T-helper 1 cell treated with Interleukin-12 subunit alpha and Interleukin-12 subunit beta and Interleukin-4 antibody, amounts not matched to agents 30 μg/mL and 1 μg/mL, for 36 hours (primary cell): ENCODE data around the gene SDK2.

Experiments
- H3K27ac Mint-ChIP-seq: one replicate; pipeline ENCODE4 v1.8.0; 2021; ENCODE audit warnings: mild to moderate bottlenecking, mixed read lengths
- H3K27me3 Mint-ChIP-seq: one replicate; pipeline ENCODE4 v1.8.0; 2021; ENCODE audit warnings: low read depth, mixed read lengths
- H3K36me3 Mint-ChIP-seq: one replicate; pipeline ENCODE4 v1.8.0; 2021; ENCODE audit warnings: low read depth, mixed read lengths
- H3K4me1 Mint-ChIP-seq: one replicate; pipeline ENCODE4 v1.8.0; 2021; ENCODE audit warnings: low read depth, mixed read lengths
- H3K4me3 Mint-ChIP-seq: one replicate; pipeline ENCODE4 v1.8.0; 2021; ENCODE audit warnings: mild to moderate bottlenecking, moderate library complexity, mixed read lengths
- H3K9me3 Mint-ChIP-seq: one replicate; pipeline ENCODE4 v1.8.0; 2021; ENCODE audit warnings: mixed read lengths

SDK2 gene

DNA sequence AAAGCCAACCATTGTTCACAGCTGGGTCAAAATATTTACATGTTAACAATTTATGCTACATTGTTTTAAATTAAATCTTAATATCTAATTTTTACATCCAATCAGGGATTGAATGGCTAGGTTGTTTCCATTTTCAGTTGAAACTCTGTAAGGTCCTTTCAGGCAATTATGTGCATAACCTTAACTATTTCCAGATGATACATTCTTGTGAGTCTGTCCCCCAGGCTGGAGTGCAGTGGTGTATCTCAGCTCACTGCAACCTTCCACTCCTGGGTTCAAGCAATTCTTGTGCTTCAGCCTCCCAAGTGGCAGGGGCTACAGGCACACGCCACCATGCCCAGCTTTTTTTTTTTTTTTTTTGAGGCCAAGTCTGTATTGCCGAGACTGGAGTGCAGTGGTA is 342.9 kb downstream of the SDK2 start:
- H3K27ac Mint-ChIP-seq: no peak overlapping the region
- no peaks in the 10 kb centered on the region for H3K9me3 Mint-ChIP-seq
- peaks cover 3% of the 10 kb centered on the region for H3K4me1 Mint-ChIP-seq
- no peaks in the 10 kb centered on the region for H3K36me3 Mint-ChIP-seq
- peaks cover 7% of the 10 kb centered on the region for H3K27me3 Mint-ChIP-seq
- no peak overlapping the region for H3K4me3 Mint-ChIP-seq

DNA sequence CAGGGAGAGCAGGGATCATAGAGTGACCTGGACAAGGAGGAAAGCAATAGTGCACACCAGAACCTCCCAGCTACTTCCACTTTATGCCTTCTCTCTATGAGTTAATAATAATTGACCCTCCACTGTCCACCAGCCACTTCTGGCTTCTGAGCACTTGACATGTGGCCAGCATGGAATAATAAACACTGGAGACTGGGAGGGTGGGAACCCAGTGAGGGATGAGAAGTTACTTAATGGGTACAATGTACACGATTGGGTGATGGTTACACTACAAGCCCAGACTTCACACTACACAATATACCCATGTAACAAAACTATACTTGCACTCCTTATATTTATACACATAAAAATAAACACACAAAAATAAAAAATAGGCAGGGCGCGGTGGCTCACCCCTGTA is 343.9 kb downstream of the SDK2 start:
- H3K9me3 Mint-ChIP-seq: no peaks in the 10 kb centered on the region
- H3K4me1 Mint-ChIP-seq: peaks cover 3% of the 10 kb centered on the region
- H3K4me3 Mint-ChIP-seq: no peak overlapping the region
- H3K36me3 Mint-ChIP-seq: no peaks in the 10 kb centered on the region
- H3K27ac Mint-ChIP-seq: no peak overlapping the region
- H3K27me3 Mint-ChIP-seq: peaks cover 7% of the 10 kb centered on the region

DNA sequence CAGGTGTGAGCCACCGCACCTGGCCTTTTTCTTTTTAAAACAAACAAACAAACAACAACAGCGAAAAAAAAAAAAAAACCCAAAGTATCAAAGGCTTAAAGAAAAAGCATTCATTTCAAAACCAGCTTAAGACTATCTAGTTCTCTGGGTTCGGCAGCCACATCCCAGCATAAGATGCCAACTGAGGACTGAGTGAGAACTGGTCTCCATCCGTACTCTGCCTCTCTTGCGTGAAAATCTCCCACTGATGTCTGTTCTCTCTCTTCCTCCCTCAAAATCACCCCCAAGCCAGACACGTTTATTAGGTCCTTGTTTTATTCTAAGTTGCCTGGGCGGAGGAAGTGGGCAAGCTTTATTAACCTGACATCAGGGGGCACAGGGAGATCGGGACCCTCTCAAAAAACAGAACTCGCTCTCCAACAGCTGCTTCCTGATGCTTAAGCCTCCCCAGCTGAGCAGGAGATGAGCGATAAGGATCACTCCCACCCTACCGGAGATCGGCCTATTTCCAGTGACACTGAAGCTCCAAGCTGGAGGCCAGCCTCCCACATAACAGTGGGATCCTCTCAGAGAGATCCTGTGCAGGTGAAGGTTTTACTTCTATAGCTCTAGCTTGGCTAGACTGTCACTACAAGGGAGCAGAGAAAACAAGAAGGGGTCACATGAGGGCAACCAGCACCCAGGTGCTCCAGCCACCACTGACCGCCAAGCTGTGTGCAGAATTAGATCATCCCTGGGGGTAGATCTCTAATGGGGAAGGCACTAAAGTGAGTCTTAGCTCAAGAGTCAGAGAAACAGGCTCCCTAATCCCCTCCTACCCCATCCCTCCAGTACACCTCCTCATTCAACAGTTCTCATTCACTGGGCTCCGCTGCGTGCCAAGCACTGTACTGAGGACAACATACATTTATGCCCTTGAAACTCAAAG is 346.0 kb downstream of the SDK2 start:
- peaks cover 3% of the 10 kb centered on the region for H3K4me1 Mint-ChIP-seq

DNA sequence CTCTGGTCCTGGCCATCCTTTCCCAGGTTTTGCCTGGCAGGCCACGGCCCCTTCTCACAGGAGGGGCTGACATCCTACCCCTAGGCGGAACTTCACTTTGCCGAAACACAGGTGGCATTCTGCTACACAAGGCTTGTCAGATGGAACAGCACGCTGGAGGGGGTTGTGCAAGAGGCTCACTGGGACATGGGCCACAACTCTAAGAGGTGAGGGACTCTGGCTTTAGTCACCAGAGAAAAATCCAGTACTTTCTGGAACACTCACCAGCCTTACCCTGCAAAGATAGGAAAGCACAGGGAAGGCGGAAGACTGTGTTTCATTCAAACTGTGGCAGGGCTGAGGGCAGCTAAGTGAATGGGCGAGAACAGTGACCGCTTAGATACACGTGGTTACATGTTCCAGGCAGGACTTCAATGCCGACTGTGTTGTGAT is 350.7 kb downstream of the SDK2 start:
- Mint-ChIP-seq H3K4me1 (peaks cover 20% of the 10 kb centered on the region), H3K27ac (no peak overlapping the region), H3K36me3 (no peaks in the 10 kb centered on the region), H3K4me3 (no peak overlapping the region), H3K27me3 (peaks cover 7% of the 10 kb centered on the region), H3K9me3 (no peaks in the 10 kb centered on the region)

More for the DNA sequence above, 346.0 kb downstream of the SDK2 start:
- Mint-ChIP-seq H3K36me3 (no peaks in the 10 kb centered on the region), H3K27ac (no peak overlapping the region), H3K9me3 (no peaks in the 10 kb centered on the region), H3K4me3 (no peak overlapping the region), H3K27me3 (peaks cover 7% of the 10 kb centered on the region)

DNA sequence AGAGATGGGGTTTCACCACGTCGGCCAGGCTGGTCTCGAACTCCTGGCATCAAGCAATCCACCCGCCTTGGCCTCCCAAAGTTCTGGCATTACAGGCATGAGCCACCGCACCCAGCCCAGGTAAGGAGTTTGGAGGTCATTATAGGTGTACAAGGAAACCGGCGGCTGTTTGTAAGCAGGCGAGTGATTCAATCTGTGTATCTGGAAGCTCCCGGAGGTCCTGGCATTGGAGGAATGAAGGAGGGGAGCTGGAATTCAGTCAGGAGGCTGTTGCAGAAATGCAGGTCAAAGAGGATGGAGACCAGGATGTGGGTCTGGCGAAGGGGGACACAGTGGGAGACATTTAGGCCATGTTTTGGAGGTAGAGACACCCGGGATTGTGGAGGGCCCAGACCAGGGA is 351.2 kb downstream of the SDK2 start:
- Mint-ChIP-seq H3K4me1 (peaks cover 18% of the 10 kb centered on the region), H3K27me3 (peaks cover 2% of the 10 kb centered on the region), H3K36me3 (no peaks in the 10 kb centered on the region), H3K27ac (no peak overlapping the region), H3K9me3 (no peaks in the 10 kb centered on the region), H3K4me3 (no peak overlapping the region)

DNA sequence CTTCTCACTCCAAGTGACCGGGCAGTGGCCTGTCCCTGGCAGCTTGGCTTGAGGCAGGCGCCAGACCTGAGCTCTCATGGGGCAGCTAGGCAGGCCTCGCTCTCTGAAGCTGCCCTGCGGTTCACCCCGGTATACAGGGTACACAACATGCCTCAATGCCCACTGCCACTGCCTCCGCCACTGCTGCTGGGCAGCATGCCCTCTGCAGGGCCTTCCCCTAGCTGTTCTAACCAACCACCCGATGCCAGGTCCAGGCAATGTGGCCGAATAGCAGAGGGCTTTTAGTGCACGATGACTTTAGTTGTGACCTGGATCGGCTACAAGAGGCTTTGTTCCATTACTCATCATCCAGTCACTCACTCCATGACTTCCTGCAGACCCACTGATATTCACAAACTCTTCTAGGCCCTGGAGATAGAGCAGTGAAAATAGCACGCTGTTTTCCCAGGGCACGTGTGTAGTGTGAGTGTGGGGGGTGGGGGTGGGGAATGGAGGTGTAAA is 352.2 kb downstream of the SDK2 start:
- H3K9me3 Mint-ChIP-seq: no peaks in the 10 kb centered on the region
- no peaks in the 10 kb centered on the region for H3K36me3 Mint-ChIP-seq
- H3K27ac Mint-ChIP-seq: no peak overlapping the region
- H3K4me3 Mint-ChIP-seq: no peak overlapping the region
- H3K4me1 Mint-ChIP-seq: peaks cover 17% of the 10 kb centered on the region
- no peaks in the 10 kb centered on the region for H3K27me3 Mint-ChIP-seq

DNA sequence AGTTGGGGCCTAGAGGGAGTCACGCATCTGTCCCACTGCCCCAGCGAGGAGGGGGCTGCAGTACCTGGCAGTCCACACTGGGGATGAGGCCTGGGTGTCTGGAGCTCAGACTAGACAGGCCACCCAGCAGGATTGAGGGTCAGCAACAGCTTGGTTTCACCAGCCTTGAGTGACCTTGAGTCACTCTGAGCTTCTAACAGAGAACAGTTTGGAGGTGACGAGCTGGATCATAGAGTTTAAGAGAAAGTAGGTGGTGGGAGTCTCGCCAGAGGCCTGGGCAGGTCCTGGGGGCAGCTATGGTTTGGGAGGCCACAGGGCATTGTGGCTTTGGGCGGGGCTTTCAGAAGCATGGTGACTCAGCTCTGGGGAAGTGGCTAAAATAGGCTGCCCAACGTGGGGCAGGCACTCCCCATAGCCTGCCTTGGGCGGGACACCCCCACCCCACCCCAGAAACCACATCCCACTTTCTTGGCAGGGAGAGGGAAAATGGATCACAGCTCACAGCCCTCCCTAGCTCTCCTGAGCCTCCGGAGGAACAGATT is 352.9 kb downstream of the SDK2 start:
- peaks cover 17% of the 10 kb centered on the region for H3K4me1 Mint-ChIP-seq
- no peaks in the 10 kb centered on the region for H3K36me3 Mint-ChIP-seq
- H3K27ac Mint-ChIP-seq: no peak overlapping the region
- no peaks in the 10 kb centered on the region for H3K27me3 Mint-ChIP-seq
- H3K4me3 Mint-ChIP-seq: no peak overlapping the region
- no peaks in the 10 kb centered on the region for H3K9me3 Mint-ChIP-seq

DNA sequence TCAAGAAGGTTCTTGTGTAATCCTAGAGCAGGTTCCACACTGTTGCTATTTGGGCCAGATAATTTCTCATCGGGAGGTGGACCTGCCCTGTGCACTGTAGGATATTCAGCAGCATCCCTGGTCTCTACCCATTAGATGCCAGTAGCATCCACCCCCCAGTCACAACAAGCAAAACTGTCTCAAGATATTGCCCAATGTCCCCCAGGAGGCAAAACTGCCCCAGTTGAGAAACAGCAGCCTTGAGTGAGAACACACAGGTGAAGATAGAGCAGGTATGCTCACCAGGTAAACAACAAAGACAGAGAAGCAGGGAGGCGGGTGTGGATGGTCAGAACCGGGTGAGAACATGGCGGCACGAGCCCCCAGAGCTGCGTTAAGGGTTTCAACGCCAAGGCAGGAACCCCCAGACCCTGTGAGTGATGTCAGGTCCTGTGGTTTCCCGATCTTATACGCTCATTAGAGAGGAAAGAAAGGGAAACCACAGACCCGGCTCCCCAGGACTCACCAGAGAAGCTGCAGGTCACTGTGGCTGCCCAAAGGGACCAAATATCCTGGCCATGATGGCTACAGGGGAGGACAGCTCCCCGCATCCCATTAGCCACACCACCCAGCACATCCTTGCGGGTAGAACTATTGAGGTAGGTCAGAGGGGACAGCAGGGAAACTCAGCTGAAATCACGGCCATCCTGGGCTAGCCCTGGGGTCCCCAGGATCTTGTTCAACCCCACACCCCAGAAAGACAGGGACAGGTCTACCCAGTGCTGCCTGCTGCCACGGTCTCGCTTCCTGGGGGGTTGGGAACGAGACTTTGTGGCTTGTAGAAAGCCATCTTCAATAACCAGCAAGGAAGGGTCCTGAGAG is 353.6 kb downstream of the SDK2 start:
- Mint-ChIP-seq H3K36me3 (no peaks in the 10 kb centered on the region), H3K27ac (no peak overlapping the region), H3K27me3 (no peaks in the 10 kb centered on the region), H3K4me3 (no peak overlapping the region), H3K9me3 (no peaks in the 10 kb centered on the region), H3K4me1 (peaks cover 17% of the 10 kb centered on the region)

DNA sequence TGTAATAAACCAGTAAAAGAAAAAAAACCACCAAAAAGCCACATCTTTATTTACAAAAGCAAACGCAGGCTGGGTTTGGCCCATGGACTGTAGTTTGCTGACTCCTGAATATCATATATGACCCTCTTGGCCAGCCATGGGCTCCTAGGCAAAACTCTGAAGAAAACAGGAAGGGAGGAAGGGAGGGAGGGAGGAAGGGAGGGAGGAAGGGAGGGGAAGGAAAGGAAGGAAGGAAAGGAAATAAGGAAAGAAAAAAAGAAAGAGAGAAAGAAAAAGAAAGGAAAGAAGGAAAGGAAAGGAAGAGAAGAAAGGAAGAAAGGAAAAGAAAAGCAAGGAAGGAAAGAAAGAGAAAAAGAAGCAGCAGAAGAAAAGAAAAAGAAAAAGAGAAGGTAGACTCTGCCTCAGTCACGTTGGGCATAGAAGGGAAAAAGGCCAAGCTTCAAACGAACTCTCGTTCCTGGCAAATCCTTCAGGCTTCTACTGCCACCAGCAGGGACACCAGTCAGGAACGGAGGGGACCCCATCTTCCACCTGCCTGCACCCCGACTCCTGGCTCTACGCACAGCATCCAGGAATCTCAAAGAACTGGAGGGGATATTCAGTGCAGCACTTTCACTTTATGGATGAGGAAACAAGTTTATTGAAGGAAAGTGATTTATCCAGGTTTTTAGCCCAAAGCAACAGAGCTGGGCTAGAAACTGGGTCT is 354.5 kb downstream of the SDK2 start:
- H3K9me3 Mint-ChIP-seq: no peaks in the 10 kb centered on the region
- no peaks in the 10 kb centered on the region for H3K36me3 Mint-ChIP-seq
- no peaks in the 10 kb centered on the region for H3K27me3 Mint-ChIP-seq
- H3K4me1 Mint-ChIP-seq: peaks cover 17% of the 10 kb centered on the region
- no peak overlapping the region for H3K4me3 Mint-ChIP-seq
- no peak overlapping the region for H3K27ac Mint-ChIP-seq

DNA sequence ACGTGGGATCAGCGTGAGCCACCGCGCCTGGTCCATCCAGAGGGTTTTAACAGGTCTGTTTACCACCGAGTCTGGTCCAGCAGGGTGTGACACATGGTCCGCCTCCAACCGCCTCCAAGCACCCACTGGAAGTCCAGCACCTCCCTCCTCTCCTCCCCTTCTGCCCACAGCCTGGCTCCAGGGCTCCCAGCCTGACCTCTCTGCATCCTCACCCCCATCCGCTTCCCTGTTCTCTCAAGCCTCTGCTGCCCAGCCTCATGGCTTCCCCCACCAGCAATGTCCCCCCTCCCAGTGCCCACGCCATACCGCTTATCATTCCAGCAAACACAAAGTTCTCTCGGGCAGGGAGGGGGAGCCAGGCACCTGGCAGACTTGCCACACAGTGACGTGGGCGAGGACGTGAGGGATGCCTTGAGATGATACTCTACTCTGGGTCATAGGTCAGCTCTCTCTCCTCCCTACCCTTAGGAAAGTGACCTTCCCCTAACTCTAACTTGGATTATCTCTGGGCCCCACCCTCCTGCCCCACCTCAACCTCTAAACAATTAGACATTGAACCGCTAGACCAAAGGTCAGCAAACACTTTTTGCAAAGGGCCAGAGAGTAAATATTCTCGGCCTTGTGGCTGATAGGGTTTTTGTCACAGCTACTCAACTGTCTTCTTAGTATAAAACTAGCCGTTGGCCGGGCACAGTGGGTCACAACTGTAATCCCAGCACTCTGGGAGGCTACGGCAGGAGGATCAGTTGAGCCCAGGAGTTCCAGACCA is 355.5 kb downstream of the SDK2 start:
- Mint-ChIP-seq H3K27me3 (no peaks in the 10 kb centered on the region), H3K27ac (no peak overlapping the region), H3K4me1 (peaks cover 17% of the 10 kb centered on the region)

DNA sequence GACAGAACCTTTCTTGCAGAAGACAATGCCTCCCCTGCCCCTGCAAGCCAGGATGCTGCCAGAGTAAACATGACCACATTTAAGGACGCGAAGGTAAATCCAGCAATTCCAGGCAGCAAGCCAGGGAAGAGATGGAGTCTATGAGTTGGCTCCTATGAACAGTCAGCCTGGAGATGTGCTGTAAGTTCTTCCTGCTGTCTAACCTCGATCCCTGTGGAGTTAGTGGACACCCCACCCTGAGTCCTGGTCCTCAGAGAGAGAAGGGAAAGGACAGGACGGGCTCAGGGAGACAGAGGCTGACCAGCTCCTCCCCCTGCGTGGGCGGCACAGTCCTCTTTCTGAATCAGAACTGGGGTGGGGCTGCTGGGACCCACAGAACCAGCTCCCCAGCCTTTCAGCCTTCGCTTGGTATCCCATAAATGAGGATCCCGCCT is 357.4 kb downstream of the SDK2 start:
- Mint-ChIP-seq H3K27me3 (no peaks in the 10 kb centered on the region), H3K27ac (no peak overlapping the region), H3K9me3 (no peaks in the 10 kb centered on the region), H3K4me3 (no peak overlapping the region), H3K4me1 (peaks cover 14% of the 10 kb centered on the region), H3K36me3 (no peaks in the 10 kb centered on the region)

More for the DNA sequence above, 355.5 kb downstream of the SDK2 start:
- Mint-ChIP-seq H3K9me3 (no peaks in the 10 kb centered on the region), H3K36me3 (no peaks in the 10 kb centered on the region), H3K4me3 (no peak overlapping the region)

DNA sequence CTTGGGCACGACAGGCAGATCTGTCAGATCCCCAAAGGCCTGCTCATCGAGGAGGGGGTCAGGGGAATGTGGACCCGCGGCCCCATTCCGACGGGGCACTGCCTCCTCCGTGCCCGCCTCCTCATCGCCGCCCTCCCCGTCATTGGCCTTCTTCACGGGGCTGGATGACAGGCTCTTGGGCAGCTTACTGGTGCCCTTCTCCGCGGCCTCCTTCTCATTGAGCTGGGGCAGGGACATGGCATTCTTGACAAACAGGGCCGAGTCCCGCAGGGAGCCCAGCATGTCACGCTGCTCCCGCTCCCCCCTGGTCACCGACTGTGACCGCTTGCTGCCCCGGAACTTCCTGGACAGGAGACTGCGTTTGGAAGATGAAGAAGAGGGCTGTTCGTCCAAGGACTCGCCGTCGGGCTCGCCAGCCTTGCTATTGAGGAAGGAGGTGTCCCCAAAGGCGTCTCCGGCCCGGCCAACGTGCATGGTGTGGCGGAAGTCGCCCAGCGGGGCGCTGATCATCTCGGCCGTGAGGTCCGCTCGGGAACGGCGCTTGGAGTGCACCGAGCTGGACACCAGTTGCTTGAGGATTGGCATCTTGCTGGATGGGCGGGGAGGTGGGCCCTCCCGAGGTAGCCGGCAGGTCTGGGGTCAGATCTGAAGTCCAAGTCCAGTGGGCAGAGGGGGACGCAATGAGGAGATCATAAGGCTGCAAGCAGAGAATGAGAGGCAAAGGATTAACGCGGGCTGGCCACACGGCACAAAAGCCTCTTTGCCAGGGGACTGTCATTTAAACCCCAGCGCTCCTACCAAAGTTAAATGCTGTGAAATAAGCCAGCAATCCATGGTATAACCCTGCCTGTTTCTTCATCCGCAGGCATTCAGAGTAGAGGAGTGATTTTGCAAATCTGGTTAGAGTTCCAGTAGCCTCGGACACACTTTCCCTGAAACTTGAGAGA is 358.1 kb downstream of the SDK2 start:
- Mint-ChIP-seq H3K27me3 (no peaks in the 10 kb centered on the region), H3K9me3 (no peaks in the 10 kb centered on the region), H3K27ac (no peak overlapping the region), H3K36me3 (no peaks in the 10 kb centered on the region), H3K4me3 (no peak overlapping the region), H3K4me1 (peaks cover 8% of the 10 kb centered on the region)

DNA sequence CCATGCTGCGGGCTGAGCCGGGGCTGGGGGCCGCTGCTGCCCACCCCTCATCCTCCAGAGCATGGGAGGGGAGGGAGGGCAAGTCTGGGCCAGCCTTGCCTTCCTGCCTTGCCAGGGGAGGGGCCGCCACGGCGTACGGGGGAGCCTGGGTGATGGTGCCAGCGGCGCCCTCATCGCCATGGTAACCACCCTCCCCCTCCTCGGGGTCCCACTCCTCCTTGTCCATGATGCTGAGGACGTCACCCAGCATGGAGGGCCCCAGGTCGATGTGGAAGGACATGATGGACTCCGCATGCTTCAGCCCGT is 358.7 kb downstream of the SDK2 start:
- Mint-ChIP-seq H3K36me3 (no peaks in the 10 kb centered on the region), H3K27me3 (no peaks in the 10 kb centered on the region), H3K9me3 (no peaks in the 10 kb centered on the region), H3K4me1 (peaks cover 3% of the 10 kb centered on the region), H3K27ac (no peak overlapping the region), H3K4me3 (no peak overlapping the region)
